Karpas-422 (cell line): ENCODE data around the gene SEC14L1. TPM values are rescaled to one million over a fixed set of nuclear protein-coding genes. Genes with fewer than 3 reads are reported as not detected.
A peak's percentile ranks its signal among the peaks of the same experiment; 100 is the strongest.
"Not testable (repeated sequence)": the region's sequence is repeated elsewhere in the genome, so short reads cannot be mapped to it uniquely, and the experiment has no call there.

Experiments
- DNase-seq: peaks from one replicate; pipeline ENCODE4 v3.0.0-alpha.2; 2015
- H2AFZ ChIP-seq: fragments of 200-600 bp; sonication (generic); 2 replicates; pipeline ENCODE4 v1.6.1; 2014; ENCODE audit warnings: antibody characterized with exemption, low read length, mixed read lengths
- H3K27ac ChIP-seq: fragments of 200-600 bp; sonication (generic); 2 replicates; pipeline ENCODE4 v1.5.1; 2014; ENCODE audit warnings: mild to moderate bottlenecking, low read length, moderate library complexity
- H3K27me3 ChIP-seq: fragments of 200-600 bp; sonication (generic); 2 replicates; pipeline ENCODE4 v1.6.1; 2014; ENCODE audit warnings: low read length, mixed read lengths
- H3K36me3 ChIP-seq: fragments of 200-600 bp; sonication (generic); 2 replicates; pipeline ENCODE4 v1.6.1; 2014; ENCODE audit warnings: low read length, mixed read lengths; ENCODE audit not compliant: insufficient read depth
- H3K4me1 ChIP-seq: fragments of 200-600 bp; sonication (generic); 2 replicates; pipeline ENCODE4 v1.6.1; 2014; ENCODE audit warnings: mild to moderate bottlenecking, low read length, mixed read lengths
- H3K4me2 ChIP-seq: fragments of 200-600 bp; sonication (generic); 2 replicates; pipeline ENCODE4 v1.6.1; 2014; ENCODE audit warnings: low read length, low read depth, mild to moderate bottlenecking; ENCODE audit not compliant: poor library complexity, severe bottlenecking
- H3K4me3 ChIP-seq: fragments of 200-600 bp; sonication (generic); 2 replicates; pipeline ENCODE4 v1.5.1; 2014; ENCODE audit warnings: mild to moderate bottlenecking, antibody characterized with exemption, low read length, mixed read lengths
- H3K79me2 ChIP-seq: fragments of 200-600 bp; sonication (generic); 2 replicates; pipeline ENCODE4 v1.6.1; 2014; ENCODE audit warnings: mild to moderate bottlenecking, low read length, mixed read lengths
- H3K9ac ChIP-seq: fragments of 200-600 bp; sonication (generic); 2 replicates; pipeline ENCODE4 v1.6.0; 2014; ENCODE audit warnings: low read length
- H3K9me2 ChIP-seq: fragments of 200-600 bp; sonication (generic), shearing (Covaris generic); replicated peaks from 2 replicates; pipeline ENCODE4 v1.6.0; 2014; ENCODE audit warnings: mild to moderate bottlenecking, low read length, moderate library complexity; ENCODE audit not compliant: insufficient read depth
- H3K9me3 ChIP-seq: fragments of 300-700, 200-600 bp; sonication (generic); 2 replicates; pipeline ENCODE4 v1.6.1; 2014; ENCODE audit warnings: low read length, mixed read lengths
- H4K20me1 ChIP-seq: fragments of 200-600 bp; sonication (generic); 2 replicates; pipeline ENCODE4 v1.6.1; 2014; ENCODE audit warnings: mild to moderate bottlenecking, antibody characterized with exemption, low read length, low read depth; ENCODE audit not compliant: insufficient read depth
- total RNA-seq: library from RNA; depleted of rRNA; stranded (reverse); fragments of >200 nt; shearing (Covaris generic); gene quantifications from 2 replicates; pipeline ENCODE4 v1.2.3, GENCODE V29; 2014; ENCODE audit warnings: low replicate concordance

SEC14L1 gene
- total RNA-seq, 1 experiment from 2014 or later, result 32.0 TPM

- Histone ChIP-seq H3K4me3 (no peak overlapping the region), H3K4me2 (no peak overlapping the region), H3K4me1 (peaks cover 59% of the 10 kb centered on the region), H3K36me3 (peaks cover 30% of the 10 kb centered on the region; the same call in 1 of the 2 replicates), H3K27me3 (no peaks in the 10 kb centered on the region), H3K9me2 (no peaks in the 10 kb centered on the region), H2AFZ (no peak overlapping the region), H3K27ac (no peak overlapping the region), H4K20me1 (0 out of 2 replicates have a peak, but pooled peaks cover 3% of the 10 kb centered on the region), H3K9ac (no peak overlapping the region), H3K9me3 (no peaks in the 10 kb centered on the region), H3K79me2 (peaks cover 81% of the 10 kb centered on the region)
- no peak for DNase-seq
These were observed 7.5 kb downstream of the SEC14L1 start for GRCh38 chr17:77148077-77148939.

- Histone ChIP-seq H3K27me3 (no peaks in the 10 kb centered on the region), H3K4me3 (no peak overlapping the region), H3K79me2 (peaks cover 86% of the 10 kb centered on the region), H3K27ac (no peak overlapping the region), H4K20me1 (0 out of 2 replicates have a peak, but pooled peaks cover 3% of the 10 kb centered on the region), H3K9me2 (no peaks in the 10 kb centered on the region), H2AFZ (no peak overlapping the region), H3K4me2 (no peak overlapping the region), H3K9ac (no peak overlapping the region), H3K4me1 (peaks cover 59% of the 10 kb centered on the region), H3K36me3 (peaks cover 25% of the 10 kb centered on the region; the same call in 1 of the 2 replicates), H3K9me3 (no peaks in the 10 kb centered on the region)
- DNase-seq, result no peak
These were observed 8.3 kb downstream of the SEC14L1 start for GRCh38 chr17:77148940-77149510.

- H3K4me3 ChIP-seq, result no peak overlapping the region
- H3K4me2 ChIP-seq, result no peak overlapping the region
- peaks cover 57% of the 10 kb centered on the region for H3K4me1 ChIP-seq
- 0 out of 2 replicates have a peak, but pooled peaks cover 3% of the 10 kb centered on the region for H4K20me1 ChIP-seq
- H3K79me2 ChIP-seq, result peaks cover 92% of the 10 kb centered on the region
- H3K27me3 ChIP-seq, result no peaks in the 10 kb centered on the region
- no peak overlapping the region for H3K27ac ChIP-seq
- no peak overlapping the region for H2AFZ ChIP-seq
- H3K36me3 ChIP-seq, result peaks cover 19% of the 10 kb centered on the region; the same call in 1 of the 2 replicates
- no peaks in the 10 kb centered on the region for H3K9me2 ChIP-seq
- no peak overlapping the region for H3K9ac ChIP-seq
- no peaks in the 10 kb centered on the region for H3K9me3 ChIP-seq
- no peak for DNase-seq
These were observed 9.4 kb downstream of the SEC14L1 start for GRCh38 chr17:77150196-77150595.

GRCh38 chr17:77151186-77151585, 10.4 kb downstream of the SEC14L1 start:
- no peak overlapping the region for H3K27ac ChIP-seq
- H3K4me3 ChIP-seq, result no peak overlapping the region
- DNase-seq, result no peak
- peaks cover 15% of the 10 kb centered on the region; the same call in 1 of the 2 replicates for H3K36me3 ChIP-seq
- no peak overlapping the region for H3K4me2 ChIP-seq
- H3K4me1 ChIP-seq, result peaks cover 51% of the 10 kb centered on the region
- H2AFZ ChIP-seq, result no peak overlapping the region
- H3K27me3 ChIP-seq, result no peaks in the 10 kb centered on the region
- H3K79me2 ChIP-seq, result peaks cover 90% of the 10 kb centered on the region
- H3K9me2 ChIP-seq, result no peaks in the 10 kb centered on the region
- peaks cover 3% of the 10 kb centered on the region; the same call in 1 of the 2 replicates for H4K20me1 ChIP-seq
- H3K9me3 ChIP-seq, result no peaks in the 10 kb centered on the region
- no peak overlapping the region for H3K9ac ChIP-seq

GRCh38 chr17:77152056-77152455, 11.3 kb downstream of the SEC14L1 start:
- not testable (repeated sequence) for H4K20me1 ChIP-seq

GRCh38 chr17:77153472-77153871, 12.7 kb downstream of the SEC14L1 start:
- Histone ChIP-seq H3K4me2 (peak overlapping the region; percentile 20), H3K27ac (peak overlapping the region; percentile 69), H3K9me3 (no peaks in the 10 kb centered on the region), H4K20me1 (no peaks in the 10 kb centered on the region; the same call in 1 of the 2 replicates), H3K4me3 (no peak overlapping the region), H3K79me2 (peaks cover 88% of the 10 kb centered on the region), H3K9ac (no peak overlapping the region), H3K27me3 (no peaks in the 10 kb centered on the region), H2AFZ (no peak overlapping the region), H3K9me2 (no peaks in the 10 kb centered on the region), H3K36me3 (no peaks in the 10 kb centered on the region), H3K4me1 (peaks cover 46% of the 10 kb centered on the region)
- no peak for DNase-seq

More at GRCh38 chr17:77152056-77152455, 11.3 kb downstream of the SEC14L1 start:
- not testable (repeated sequence) for H3K27ac ChIP-seq, H3K4me2 ChIP-seq, H3K9me3 ChIP-seq, H3K9ac ChIP-seq, H3K9me2 ChIP-seq, H2AFZ ChIP-seq, H3K27me3 ChIP-seq, DNase-seq, H3K36me3 ChIP-seq, H3K4me3 ChIP-seq
- peaks cover 50% of the 10 kb centered on the region for H3K4me1 ChIP-seq
- H3K79me2 ChIP-seq, result peaks cover 90% of the 10 kb centered on the region

GRCh38 chr17:77153999-77154586, 13.3 kb downstream of the SEC14L1 start:
- Histone ChIP-seq H2AFZ (no peak overlapping the region), H3K79me2 (peaks cover 83% of the 10 kb centered on the region), H3K9ac (no peak overlapping the region), H4K20me1 (no peaks in the 10 kb centered on the region; the same call in 1 of the 2 replicates), H3K27me3 (no peaks in the 10 kb centered on the region), H3K9me2 (no peaks in the 10 kb centered on the region), H3K9me3 (no peaks in the 10 kb centered on the region), H3K4me1 (peaks cover 46% of the 10 kb centered on the region), H3K4me2 (no peak overlapping the region), H3K36me3 (no peaks in the 10 kb centered on the region), H3K27ac (peak overlapping the region; percentile 69; the same call in 1 of the 2 replicates), H3K4me3 (no peak overlapping the region)
- DNase-seq, result no peak

- Histone ChIP-seq H3K9me3 (no peaks in the 10 kb centered on the region), H3K27me3 (no peaks in the 10 kb centered on the region), H3K4me1 (peaks cover 53% of the 10 kb centered on the region), H3K4me3 (no peak overlapping the region), H3K4me2 (no peak overlapping the region), H2AFZ (no peak overlapping the region), H3K9ac (0 out of 2 replicates have a peak overlapping the region, but pooled peaks have one; percentile 1), H3K9me2 (no peaks in the 10 kb centered on the region), H3K79me2 (peaks cover 81% of the 10 kb centered on the region), H3K27ac (no peak overlapping the region), H4K20me1 (no peaks in the 10 kb centered on the region; the same call in 1 of the 2 replicates), H3K36me3 (no peaks in the 10 kb centered on the region)
- no peak for DNase-seq
These were observed 14.4 kb downstream of the SEC14L1 start for GRCh38 chr17:77155125-77155524.
